ENCODE results near the gene ATP8B4.

Gene ATP8B4

GRCh38 chr15:49870472-49870871 is 248.6 kb downstream of the ATP8B4 start:
- H3K4me3 ChIP-seq (ENCODE audit: low read depth, low read length): no peak overlapping the region

- H3K4me3 ChIP-seq (ENCODE audit: low read depth, low read length): no peak overlapping the region
Measured at GRCh38 chr15:49868348-49868747, 250.7 kb downstream of the ATP8B4 start.

GRCh38 chr15:49865925-49866757 is 252.9 kb downstream of the ATP8B4 start:
- no peak overlapping the region for H3K4me3 ChIP-seq (ENCODE audit: low read depth, low read length)

GRCh38 chr15:49864251-49864650 is 254.8 kb downstream of the ATP8B4 start:
- H3K4me3 ChIP-seq (ENCODE audit: low read depth, low read length): no peak overlapping the region

GRCh38 chr15:49863431-49864224 is 255.4 kb downstream of the ATP8B4 start:
- H3K4me3 ChIP-seq (ENCODE audit: low read depth, low read length): no peak overlapping the region

- no peak overlapping the region for H3K4me3 ChIP-seq (ENCODE audit: low read depth, low read length)
Measured at GRCh38 chr15:49860101-49860500, 258.9 kb downstream of the ATP8B4 start.

GRCh38 chr15:49857496-49858475 is 261.2 kb downstream of the ATP8B4 start:
- no peak overlapping the region for H3K4me3 ChIP-seq (ENCODE audit: low read depth, low read length)

- H3K4me3 ChIP-seq (ENCODE audit: low read depth, low read length): no peak overlapping the region
Measured at GRCh38 chr15:49855917-49856637, 263.0 kb downstream of the ATP8B4 start.

GRCh38 chr15:49852756-49853155 is 266.3 kb downstream of the ATP8B4 start:
- no peak overlapping the region for H3K4me3 ChIP-seq (ENCODE audit: low read depth, low read length)

- no peak overlapping the region for H3K4me3 ChIP-seq (ENCODE audit: low read depth, low read length)
Measured at GRCh38 chr15:49848807-49849206, 270.2 kb downstream of the ATP8B4 start.

GRCh38 chr15:49848282-49848724 is 270.7 kb downstream of the ATP8B4 start:
- no peak overlapping the region for H3K4me3 ChIP-seq (ENCODE audit: low read depth, low read length)

- no peak overlapping the region for H3K4me3 ChIP-seq (ENCODE audit: low read depth, low read length)
Measured at GRCh38 chr15:49847423-49848281, 271.4 kb downstream of the ATP8B4 start.

- no peak overlapping the region for H3K4me3 ChIP-seq (ENCODE audit: low read depth, low read length)
Measured at GRCh38 chr15:49844390-49844789, 274.6 kb downstream of the ATP8B4 start.

GRCh38 chr15:49843725-49844124 is 275.3 kb downstream of the ATP8B4 start:
- no peak overlapping the region for H3K4me3 ChIP-seq (ENCODE audit: low read depth, low read length)

- H3K4me3 ChIP-seq (ENCODE audit: low read depth, low read length): no peak overlapping the region
Measured at GRCh38 chr15:49842031-49842730, 276.9 kb downstream of the ATP8B4 start.

- no peak overlapping the region for H3K4me3 ChIP-seq (ENCODE audit: low read depth, low read length)
Measured at GRCh38 chr15:49832511-49832910, 286.5 kb downstream of the ATP8B4 start.

- H3K4me3 ChIP-seq (ENCODE audit: low read depth, low read length): no peak overlapping the region
Measured at GRCh38 chr15:49831206-49831965, 287.6 kb downstream of the ATP8B4 start.

- H3K4me3 ChIP-seq (ENCODE audit: low read depth, low read length): no peak overlapping the region
Measured at GRCh38 chr15:49830391-49830790, 288.6 kb downstream of the ATP8B4 start.
